ENCODE measurements around the gene TRAF1.
A peak's percentile ranks its signal among the peaks of the same experiment; 100 is the strongest.

TRAF1 gene

DNA sequence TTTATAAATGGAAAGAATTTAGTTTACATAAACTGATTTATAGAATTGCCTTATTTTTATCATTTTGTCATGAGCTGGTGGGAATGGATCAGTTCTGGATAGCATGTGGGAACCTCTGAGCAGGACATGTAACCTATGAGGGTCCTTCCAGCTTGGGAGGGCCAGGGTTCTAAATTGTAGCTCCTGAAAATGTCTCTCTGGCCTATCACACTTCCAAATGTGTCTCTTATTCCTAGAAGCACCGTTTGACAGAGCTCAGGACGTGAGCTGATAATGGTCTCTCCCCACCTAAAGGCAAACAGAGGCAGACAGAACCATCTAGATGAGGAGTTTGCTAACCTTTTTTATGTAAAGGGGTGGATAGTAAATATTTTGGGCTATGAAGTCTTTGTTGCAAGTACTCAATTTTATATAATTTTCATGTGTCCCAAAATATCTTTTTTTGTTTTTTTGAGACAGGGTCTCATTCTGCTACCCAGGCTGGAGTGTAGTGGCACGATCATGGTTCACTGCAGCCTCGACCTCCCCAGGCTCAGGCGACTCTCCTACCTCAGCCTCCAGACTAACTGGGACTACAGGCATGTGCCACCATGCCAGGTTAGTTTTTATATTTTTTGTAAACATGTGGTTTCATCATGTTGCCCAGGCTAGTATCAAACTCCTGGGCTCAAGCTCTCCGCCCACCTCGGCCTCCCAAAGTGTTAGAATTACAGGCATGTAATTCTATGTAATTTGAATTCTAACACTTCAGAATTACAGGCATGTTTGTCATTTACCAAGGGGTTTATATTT, 4.0 kb downstream of the TRAF1 start:
- DNase-seq: no peak

DNA sequence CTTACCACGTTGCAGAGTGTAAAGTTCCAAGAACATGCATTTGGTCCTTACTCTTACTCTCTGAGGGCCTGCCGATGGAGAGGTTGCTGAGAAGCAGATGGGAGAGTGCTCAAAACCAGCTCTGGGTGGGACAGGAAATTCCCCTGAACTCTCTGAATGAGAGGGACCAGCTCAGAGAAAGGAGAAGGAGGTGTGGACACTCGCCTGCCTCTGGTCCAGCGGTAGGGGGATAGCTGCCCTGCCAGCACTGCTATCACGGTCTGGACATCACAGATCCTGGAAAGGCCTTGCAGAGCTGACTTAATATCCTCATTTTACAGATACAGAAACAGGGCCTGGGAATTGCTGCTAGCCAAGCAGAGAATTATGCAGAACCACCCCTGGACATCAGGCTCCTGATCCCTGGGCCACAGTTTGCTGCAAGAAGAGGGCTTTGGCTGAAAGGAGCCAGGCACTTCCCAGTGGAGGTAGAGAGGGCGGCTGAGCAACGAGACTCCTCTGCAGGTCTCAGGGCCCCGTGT, 4.9 kb downstream of the TRAF1 start:
- no peak for DNase-seq

DNA sequence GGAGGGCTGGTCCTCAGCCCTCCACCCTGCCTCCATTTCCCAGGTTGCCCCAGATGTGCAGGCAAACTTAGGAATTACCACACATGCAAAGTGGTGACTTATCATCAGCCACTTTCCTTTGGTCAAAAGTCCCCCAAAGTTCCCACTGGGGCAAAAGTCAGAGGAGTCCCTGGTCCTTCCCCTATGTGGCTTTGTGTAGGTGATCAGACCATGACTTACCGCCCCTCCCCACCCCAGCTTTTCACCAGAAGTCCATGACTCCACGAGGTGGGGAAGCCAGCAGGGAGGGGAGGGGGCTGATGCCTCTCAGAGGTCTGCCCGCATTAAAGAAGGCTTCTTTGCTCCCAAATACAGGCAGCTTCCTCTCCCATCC, 5.8 kb downstream of the TRAF1 start:
- DNase-seq: no peak

DNA sequence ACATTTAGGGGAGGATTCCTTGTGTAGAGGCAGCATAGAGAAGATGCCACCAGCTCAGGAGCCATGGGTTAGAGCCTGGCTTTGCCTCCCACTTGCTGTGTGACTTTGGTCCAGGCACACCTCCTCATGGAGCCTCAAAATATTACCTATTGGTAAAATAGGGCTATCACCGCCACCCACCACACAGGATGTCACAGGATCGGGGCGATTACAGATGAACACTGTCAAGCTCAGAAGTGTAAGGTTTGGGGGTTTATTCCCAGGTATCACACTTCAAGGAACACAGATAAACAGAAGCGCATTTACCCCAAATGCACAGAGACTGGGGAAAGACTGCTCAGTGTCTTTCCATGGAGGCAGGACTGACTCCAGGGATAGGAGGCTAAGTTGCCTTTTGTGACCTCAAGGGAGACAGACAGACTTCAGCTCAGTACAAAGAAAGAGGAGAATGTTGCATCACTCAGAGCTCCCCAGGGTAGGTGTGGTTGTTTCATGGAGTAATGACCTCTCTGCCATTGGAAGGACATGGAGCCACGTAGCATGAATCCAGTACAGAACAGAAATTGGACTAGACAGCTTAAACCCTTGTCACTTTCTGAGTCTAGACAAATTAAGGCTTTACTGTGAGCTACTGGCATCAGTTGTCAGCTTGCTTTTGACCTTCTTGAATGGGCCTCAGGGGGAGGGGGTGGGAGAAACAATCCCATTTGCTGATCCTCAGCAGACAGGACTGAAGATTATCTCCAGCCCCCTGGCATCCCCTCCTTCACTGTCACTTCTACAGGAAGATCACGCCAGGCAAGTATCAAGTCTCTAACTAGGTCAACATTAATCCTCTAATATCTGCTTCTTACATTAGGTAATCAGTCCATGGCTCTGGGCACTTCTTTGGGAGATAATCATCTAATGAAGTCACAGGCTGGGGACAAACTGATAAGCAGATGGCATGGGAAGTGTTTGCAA, 6.5 kb downstream of the TRAF1 start:
- DNase-seq: no peak

DNA sequence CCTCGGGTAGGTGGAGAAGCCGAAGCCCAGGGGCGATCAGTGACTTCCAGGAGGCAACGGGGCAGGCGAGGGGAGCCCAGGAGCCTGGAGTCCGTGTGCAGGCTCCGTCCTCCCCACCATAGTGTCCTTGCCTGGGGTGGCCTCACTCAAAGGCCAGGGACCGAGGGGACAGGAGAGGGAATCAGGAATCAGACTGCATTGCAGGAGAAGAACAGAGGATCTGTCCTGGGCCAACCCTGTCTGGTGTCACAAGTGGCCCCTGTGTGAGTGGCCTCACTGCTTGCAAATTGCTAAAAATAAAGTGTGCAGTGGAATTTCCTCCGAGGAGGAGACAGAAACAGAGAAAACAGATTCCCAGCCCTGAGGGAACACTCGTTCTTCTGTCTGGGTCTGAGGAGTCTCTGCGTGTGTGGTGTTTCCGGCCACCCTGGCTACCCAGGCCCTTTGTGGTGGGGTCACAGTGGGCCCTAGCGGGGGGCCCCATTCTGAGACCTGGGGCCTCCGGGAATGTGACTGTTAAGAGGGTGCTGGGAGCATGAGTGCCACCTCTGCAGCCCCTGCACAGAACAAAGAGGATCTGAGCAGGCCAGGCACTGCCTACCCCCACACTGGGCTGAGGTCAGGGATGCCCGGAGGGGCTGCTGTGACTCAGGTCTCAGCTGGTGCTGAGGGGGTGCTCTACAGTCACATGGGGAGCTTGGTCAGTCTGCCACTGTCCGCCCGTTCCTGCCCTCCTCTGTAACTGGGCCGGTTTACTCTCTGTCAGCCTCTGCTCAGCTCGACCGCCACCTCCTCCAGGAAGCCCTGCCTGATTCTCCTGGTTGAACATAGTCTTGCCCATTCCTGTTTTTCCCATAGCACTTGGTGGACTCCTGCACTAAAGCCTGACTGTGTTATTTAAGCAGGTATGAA, 7.4 kb downstream of the TRAF1 start:
- no peak for DNase-seq

DNA sequence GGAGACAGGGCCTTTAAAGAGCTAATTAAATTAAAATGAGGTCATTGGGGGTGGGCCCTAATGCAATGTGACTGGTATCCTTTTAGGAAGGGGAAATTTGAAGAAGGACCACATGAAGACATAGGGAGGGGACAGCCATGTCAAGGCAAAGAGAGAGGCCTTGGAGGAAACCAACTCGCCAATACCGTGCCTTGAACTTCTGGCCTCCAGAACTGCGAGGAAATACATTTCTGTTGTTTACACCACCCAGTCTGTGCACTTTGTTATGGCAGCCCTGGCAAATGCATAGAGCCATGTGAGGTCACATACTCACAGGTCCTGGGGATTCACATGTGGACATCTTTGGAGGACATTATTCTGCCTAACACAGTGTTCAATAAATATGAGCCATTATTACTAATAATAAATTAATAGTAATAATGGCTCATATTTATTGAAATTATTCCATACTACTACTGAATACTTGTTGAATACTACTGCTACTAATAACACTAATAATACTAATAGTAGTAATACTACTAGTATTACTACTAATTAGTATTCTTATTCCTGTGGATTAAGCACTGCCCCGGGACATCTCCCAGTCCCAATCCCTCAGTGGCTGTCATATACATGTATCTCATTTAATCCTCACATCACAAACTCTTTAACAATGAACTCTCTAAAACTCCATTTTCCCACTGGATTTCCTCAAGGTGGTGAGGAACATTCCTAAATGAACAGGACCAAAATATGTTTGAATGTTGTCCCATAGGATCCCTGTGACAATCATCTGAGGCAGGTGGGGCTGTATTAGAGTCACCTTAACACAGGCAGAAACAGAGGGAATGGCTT, 8.4 kb downstream of the TRAF1 start:
- DNase-seq: no peak

DNA sequence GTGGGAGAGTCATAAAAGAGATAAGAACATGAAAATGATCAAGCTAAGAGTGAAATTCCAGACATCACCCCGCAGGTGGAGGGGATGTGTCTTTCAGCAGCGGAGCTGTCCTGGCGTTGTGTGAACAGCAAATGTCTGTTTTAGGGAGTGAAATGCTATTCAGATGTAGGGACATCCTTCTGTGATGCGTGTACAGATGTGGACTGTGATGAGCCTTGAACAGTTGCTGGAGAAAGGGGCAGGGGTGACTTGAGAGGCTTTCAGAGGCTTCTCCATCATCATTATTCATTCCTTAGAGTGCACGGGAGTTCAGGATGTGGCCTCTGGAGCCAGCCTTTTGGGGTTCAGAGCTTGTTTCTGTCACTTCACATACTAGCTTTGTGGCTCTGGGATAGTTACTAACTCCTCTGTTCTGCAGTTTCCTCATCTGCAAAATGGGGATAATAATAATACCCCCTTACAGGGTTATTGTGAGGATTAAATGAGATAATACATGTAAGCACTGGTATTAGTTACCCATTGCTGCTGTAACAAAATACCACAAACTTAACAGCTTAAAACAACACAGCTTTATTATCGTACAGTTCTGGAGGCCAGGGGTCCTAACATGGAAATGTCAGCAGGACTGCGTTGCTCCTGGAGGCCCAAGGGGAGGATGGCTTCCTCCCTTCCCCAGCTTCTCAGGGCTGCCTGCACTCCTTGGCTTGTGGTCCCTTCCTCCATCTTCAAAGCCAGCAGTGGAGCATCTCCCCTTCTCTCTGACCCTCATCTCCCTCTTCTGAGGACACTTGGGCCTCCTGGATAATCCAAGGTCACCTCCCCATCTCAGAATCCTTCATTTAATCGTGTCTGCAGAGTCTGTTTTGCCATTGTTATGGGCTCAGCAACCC, 9.4 kb downstream of the TRAF1 start:
- no peak for DNase-seq

DNA sequence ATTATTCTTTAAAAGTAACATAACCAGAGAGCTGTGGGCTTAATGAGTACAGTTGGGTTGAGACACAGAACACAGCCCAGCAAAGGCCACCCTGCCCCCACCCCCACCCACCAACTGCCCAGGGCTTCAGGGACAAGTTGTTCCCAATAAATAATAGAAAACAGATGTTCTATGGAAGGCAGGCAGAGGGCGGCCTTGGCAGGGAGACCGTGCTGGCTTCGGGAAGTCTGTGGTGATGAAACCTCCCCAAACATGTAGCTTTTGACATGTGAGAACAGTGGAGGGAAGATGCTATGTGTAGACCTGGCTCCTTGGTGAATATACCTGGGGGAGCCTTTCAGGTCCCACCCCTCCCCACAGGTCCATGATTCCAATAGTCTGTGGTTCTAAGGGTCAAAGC, 10.0 kb downstream of the TRAF1 start:
- no peak for DNase-seq

DNA sequence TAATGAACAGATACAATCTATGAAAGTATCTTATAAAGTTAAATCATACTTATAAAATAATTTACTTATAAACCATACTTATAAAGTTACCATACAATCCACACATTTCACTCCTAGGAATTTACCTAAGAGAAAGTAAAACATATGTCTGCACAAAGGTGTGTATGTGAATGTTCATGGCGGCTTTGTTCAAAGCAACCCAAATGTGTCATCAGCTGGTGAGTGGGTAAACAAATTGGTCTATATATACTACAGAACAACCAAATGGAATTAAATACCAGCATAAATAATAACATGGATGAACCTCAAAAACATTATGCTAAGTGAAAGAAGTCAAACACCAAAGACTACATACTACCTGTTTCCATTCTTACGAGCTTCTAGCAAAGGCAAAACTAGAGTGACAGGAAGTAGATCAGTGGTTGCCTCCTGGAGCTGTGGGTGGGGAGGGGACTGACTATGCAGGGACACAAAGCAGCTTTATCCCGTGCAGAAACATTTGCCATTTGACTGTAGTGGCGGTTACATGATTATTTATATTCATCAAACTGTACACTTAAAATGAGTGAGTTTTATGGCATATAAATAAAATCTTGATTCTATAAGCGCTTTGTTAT, 10.6 kb downstream of the TRAF1 start:
- peak; percentile 71 for DNase-seq

DNA sequence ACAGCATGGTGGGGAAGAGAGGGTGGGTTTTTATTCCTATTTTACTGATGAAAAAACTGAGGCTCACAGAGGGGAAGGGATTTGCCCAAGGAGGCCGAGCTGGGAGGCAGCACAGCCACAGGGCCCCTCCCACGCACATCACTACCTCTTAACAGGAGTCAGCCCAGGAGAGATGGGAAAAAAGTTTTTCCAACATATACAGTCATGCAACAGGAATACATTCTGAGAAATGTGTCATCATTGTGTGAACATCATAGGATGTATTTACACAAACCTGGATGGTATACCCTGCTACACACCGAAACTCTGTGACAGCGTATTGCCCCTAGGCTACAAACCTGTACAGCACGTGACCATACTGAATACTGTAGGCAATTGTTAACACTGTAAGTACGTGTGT, 11.6 kb downstream of the TRAF1 start:
- DNase-seq: no peak

DNA sequence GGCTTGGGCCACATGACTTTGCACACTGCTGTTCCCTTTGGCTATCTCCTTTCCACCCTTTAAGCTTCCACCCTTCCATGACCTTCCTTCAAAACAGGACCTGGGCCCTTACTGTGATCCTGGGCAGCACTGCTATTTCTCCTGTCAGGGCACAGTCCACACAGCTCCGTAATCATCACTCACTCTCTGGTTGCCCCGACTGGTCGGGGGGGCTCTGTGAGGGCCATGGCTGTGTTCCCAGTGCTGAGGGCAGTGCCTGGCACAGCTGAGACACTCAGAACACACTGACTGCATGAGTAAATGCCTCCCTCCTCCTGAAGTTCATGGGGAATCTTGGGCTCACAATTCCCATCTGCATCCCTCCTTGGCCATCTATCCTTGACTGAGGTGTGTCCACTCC, 12.2 kb downstream of the TRAF1 start:
- DNase-seq: no peak

DNA sequence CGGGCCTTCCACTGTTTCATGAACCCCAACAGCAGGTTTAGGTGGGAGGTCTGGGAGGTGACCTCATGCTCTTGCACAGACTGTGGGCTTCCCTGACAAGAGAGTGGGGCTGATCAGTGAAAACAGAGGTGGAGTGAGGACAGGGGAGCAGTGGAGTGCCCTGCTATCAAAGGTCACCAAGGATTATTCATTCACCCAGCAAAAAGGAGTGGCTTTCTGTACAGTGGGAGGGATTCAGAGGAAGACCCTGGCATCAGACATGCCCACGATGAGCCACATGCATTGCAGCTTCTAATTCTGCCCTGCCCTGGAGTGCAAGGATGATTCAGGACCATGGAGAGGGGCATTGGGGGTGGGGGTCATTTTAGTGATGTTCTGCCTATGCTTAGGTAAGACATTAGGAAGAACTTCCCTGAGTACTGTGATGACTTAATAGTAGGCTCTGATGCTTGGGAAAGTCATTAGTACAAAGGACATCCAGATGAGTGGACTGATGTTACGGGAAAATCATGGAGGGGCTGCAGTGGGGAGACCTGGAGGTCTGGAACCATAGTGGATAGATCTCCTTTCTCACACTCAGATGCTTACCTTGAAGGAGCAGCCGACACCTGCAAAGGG, 12.8 kb downstream of the TRAF1 start:
- no peak for DNase-seq

DNA sequence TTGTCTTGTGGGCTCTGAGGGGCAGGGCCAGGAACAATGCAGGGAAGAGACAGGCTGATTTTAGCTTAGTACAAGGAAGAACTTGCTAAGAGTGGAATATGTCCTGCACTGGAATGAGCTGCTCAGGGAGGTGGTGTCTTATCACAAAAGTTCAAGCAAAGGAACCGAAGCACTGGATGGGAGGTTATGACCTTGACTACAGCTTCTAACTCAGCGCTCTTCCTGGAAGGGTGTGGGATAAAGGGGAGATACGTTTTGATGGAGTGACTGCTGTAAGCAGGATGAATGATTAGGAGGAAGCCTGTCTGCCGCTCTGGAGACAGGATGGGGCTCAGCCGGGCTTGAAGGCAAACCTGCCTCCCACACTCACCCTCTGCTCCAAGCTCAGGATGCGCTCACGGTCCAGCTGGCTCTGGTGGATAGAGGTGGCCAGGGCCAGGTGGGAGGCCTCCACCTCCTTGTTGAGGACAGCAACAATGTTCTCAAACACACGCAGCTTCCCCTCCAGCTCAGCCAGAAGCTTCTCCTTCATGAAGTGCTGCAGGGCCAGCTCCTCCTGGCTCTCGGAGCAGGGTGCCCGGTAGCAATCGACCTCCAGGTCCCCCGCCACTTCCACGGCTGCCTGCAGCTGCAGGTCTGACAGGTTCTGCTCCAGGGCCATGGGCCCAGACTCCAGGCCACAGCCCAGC, 13.5 kb downstream of the TRAF1 start:
- DNase-seq: no peak

DNA sequence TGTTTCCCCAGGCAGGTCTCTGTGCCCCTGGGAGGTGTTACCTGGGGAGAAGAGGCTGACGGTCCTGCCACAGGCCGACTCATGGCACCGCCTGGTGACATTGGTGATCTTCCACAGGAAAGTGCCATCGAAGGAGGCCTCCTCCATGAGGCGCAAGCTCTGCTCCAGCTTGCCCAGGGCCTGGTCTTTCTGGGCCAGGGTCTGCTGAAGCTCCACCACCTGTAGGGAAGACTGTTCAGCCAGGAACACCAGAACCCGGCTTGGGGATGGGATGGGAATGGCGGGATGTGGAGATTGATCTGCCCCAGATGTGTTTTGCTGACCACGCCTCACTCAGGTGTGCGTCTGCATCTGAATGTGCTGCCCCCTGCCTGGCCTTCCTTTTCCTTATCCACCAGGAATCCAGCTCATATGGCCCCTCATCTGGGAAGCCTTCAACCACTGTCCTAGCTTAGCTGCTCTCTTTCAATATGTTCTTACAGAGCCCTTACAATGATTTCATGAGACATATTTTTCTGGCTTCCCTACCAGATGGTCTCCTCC, 15.2 kb downstream of the TRAF1 start:
- DNase-seq: no peak

DNA sequence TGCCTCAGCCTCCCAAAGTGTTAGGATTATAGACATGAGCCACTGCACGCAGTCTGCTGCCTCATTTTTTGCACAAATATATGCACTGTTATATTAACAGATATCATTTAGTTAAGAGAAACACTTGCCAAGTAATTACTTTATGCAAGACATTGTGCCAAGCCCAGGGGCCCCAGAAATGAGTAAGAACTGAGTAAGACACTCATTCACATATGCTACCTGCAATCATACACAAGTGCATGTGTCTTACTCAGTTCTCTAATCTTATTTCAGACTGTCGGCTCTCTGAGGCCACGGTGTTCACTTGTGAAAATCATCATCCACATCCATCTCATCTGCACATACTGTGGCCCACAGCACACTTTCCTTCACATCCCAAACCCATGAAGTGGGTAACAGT, 16.0 kb downstream of the TRAF1 start:
- no peak for DNase-seq

DNA sequence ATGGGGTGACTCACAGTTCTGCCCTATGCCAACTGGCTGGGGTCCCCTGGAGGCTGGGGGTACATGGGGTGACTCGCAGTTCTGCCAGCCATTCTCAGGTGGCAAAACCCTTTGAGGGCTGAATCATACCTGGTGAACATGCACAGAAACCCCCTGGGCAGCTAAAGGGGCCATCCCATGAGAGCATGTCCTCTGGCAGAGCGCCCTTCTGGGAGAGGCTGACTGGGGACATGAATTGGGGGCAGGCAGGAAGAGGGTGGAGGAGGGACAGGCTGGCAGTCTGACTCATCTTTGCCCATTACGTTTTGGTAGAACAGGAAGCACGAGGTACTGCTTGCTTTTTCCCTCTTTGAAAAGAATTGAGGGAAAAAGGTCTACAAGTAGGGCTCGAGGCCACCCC, 16.7 kb downstream of the TRAF1 start:
- peak; percentile 77 for DNase-seq

DNA sequence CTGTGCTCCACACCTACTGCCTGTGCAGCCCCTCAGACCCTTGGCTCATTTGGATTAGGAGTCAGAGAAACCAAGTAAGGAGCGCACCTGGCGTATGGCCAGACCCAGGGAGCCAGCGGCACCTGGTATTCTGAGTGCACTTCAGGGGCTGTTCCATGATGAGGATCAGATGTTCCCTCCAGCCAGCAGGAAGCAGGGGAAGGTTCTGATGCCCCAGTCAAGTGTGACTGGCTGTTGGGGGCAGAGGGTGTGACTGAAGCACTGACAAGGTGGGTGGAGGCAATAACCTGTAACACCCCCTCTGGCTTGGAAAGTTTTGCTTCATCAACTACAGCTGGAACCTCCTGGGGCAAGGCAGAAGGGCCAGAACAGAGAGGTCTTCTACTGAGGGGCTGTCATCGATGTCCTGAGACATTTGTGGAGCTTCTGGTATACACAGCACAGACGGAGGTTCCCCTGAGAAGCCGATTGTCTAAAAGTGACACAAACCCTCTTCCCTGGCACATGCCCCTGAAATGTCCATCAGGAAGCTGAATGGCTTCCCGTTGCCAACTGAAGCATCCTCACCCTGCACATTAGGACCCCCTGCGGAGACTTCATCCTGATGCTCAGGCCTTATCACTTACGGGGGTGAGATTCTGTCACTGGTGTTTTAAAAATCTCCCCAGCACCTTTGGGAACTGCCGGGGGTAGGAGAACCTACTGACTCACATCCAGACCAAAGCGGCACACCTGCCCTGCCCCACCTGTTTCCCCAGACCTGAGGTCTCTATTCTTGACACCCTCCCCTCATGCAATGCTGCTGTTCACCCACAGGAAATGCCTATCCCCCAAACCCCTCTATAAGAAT, 21.1 kb downstream of the TRAF1 start:
- DNase-seq: no peak

DNA sequence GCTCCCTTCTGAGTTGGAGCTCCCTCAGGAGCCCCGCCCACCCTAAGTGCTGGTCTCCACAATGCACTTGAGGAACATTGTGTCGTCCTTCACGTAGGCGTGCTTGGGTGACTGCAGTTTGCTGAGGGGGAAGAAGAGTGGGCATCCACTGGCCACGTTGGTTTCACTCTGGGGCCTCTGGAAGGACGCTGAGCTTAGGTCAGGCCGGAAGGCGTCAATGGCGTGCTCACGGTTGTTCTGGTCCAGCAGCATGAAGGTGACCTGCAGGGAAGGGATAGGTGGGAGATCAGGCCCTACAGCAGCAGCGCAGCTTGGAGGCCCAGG, 21.7 kb downstream of the TRAF1 start:
- DNase-seq: no peak

Measured in activated CD4-positive, alpha-beta T cell treated with anti-CD3 and anti-CD28 coated beads, Interleukin-10, Interleukin-2, amounts not matched to agents 100 ng/mL and 50 ng/mL, durations not matched to agents 16 hours and 8 hours (primary cell).